ENCODE data around the gene ZBTB43.

GRCh38 chr9:126856326-126856877 lies 51.6 kb downstream of the ZBTB43 start:
- TF ChIP-seq CTCF (IDR thresholded peaks at IDR 0.05) (no peak), POLR2A (IDR thresholded peaks at IDR 0.05) (no peak)

All from adrenal gland (tissue), 5 donors.